WTC11 (cell line): ENCODE results near the gene TMX1. TPM values are rescaled to one million over a fixed set of nuclear protein-coding genes. Genes with fewer than 3 reads are reported as not detected.

Source experiments
- ATAC-seq: fragments of 200-7000 bp; cut with Tn5 transposase; 2 replicates; pipeline ENCODE4 v1.10.0; 2021; ENCODE audit warnings: mild to moderate bottlenecking, moderate library complexity
- CTCF ChIA-PET: fragments of 300-600 bp; sonication (Branson Sonifier 250); formaldehyde crosslinking; loops from one replicate; lab custom pipeline; 2021; ENCODE audit warnings: antibody characterized with exemption; lab: Charles Lee
- POLR2A ChIA-PET: fragments of 350-600 bp; sonication (Branson Sonifier 250); formaldehyde crosslinking; loops from one replicate; lab custom pipeline; 2021; ENCODE audit warnings: antibody characterized with exemption; lab: Charles Lee
- DNase-seq: peaks from one replicate; pipeline ENCODE4 v3.0.0; 2021; ENCODE audit warnings: low spot score
- H3K27ac Mint-ChIP-seq: 2 replicates; pipeline ENCODE4 v1.8.0; 2021; ENCODE audit warnings: mixed read lengths
- H3K27me3 Mint-ChIP-seq: 2 replicates; pipeline ENCODE4 v1.8.0; 2021; ENCODE audit warnings: low read depth, mild to moderate bottlenecking, moderate library complexity, mixed read lengths
- H3K36me3 Mint-ChIP-seq: 2 replicates; pipeline ENCODE4 v1.8.0; 2021; ENCODE audit warnings: mixed read lengths
- H3K4me1 Mint-ChIP-seq: 2 replicates; pipeline ENCODE4 v1.8.0; 2022; ENCODE audit warnings: mixed read lengths
- H3K4me3 Mint-ChIP-seq: 2 replicates; pipeline ENCODE4 v1.8.0; 2021; ENCODE audit warnings: mild to moderate bottlenecking, moderate library complexity, mixed read lengths
- H3K9me3 Mint-ChIP-seq: 2 replicates; pipeline ENCODE4 v1.8.0; 2021; ENCODE audit warnings: mixed read lengths
- ATF2 ChIP-seq: sonication (generic); formaldehyde crosslinking; IDR thresholded peaks from 2 replicates; pipeline ENCODE4 v1.8.1; 2022; ENCODE audit warnings: low read depth, missing genetic modification reagents, borderline replicate concordance
- CREB1 ChIP-seq: sonication (generic); formaldehyde crosslinking; IDR thresholded peaks from 2 replicates; pipeline ENCODE4 v1.8.0; 2023; ENCODE audit warnings: mild to moderate bottlenecking, missing genetic modification reagents
- E2F4 ChIP-seq: sonication (generic); formaldehyde crosslinking; IDR thresholded peaks from 2 replicates; pipeline ENCODE4 v1.8.1; 2022; ENCODE audit warnings: low read depth, mild to moderate bottlenecking, moderate library complexity, missing genetic modification reagents, borderline replicate concordance
- GRHL2 ChIP-seq: fragments of 250-450 bp; sonication (Bioruptor Pico); IDR thresholded peaks from 2 replicates; pipeline ENCODE4 v1.8.0; 2022; ENCODE audit warnings: mild to moderate bottlenecking, moderate library complexity; ENCODE audit not compliant: insufficient replicate concordance, severe bottlenecking
- IRF2 ChIP-seq: sonication (generic); formaldehyde crosslinking; IDR thresholded peaks from 2 replicates; pipeline ENCODE4 v1.8.0; 2022; ENCODE audit warnings: low read depth, missing genetic modification reagents, borderline replicate concordance
- MAX ChIP-seq: sonication (generic); formaldehyde crosslinking; IDR thresholded peaks from 2 replicates; pipeline ENCODE4 v1.8.0; 2022; ENCODE audit warnings: mild to moderate bottlenecking, missing genetic modification reagents
- PREB ChIP-seq: sonication (generic); formaldehyde crosslinking; IDR thresholded peaks from 2 replicates; pipeline ENCODE4 v1.8.1; 2022; ENCODE audit warnings: mild to moderate bottlenecking, missing genetic modification reagents, moderate library complexity, borderline replicate concordance
- PRRX2 ChIP-seq: fragments of 250-450 bp; sonication (Bioruptor Pico); IDR thresholded peaks from 2 replicates; pipeline ENCODE4 v1.8.0; 2021; ENCODE audit warnings: mild to moderate bottlenecking
- RORB ChIP-seq: fragments of 250-450 bp; sonication (Bioruptor Pico); IDR thresholded peaks from 2 replicates; pipeline ENCODE4 v1.9.0; 2021; ENCODE audit warnings: mild to moderate bottlenecking
- SOX15 ChIP-seq: fragments of 250-450 bp; sonication (Bioruptor Pico); IDR thresholded peaks from 2 replicates; pipeline ENCODE4 v1.9.0; 2021; ENCODE audit warnings: mild to moderate bottlenecking
- USF2 ChIP-seq: sonication (generic); formaldehyde crosslinking; IDR thresholded peaks from 2 replicates; pipeline ENCODE4 v1.8.1; 2023; ENCODE audit warnings: mild to moderate bottlenecking, missing genetic modification reagents, moderate library complexity
- ZMAT4 ChIP-seq: fragments of 250-450 bp; sonication (Bioruptor Pico); IDR thresholded peaks from 2 replicates; pipeline ENCODE4 v1.9.0; 2021; ENCODE audit warnings: mild to moderate bottlenecking
- total RNA-seq: library from RNA; stranded (reverse); gene quantifications from 3 replicates; pipeline ENCODE4 v1.2.3, GENCODE V29; 2021
- TF ChIP-seq, protein P1 (sequence below): sonication (generic); formaldehyde crosslinking; IDR thresholded peaks from 2 replicates; pipeline ENCODE4 v1.8.1; 2023; ENCODE audit warnings: mild to moderate bottlenecking, missing genetic modification reagents
- TF ChIP-seq, protein P2 (sequence below): sonication (generic); formaldehyde crosslinking; IDR thresholded peaks from 2 replicates; pipeline ENCODE4 v1.8.0; 2022; ENCODE audit warnings: mild to moderate bottlenecking, missing genetic modification reagents
- TF ChIP-seq, protein P3 (sequence below): fragments of 200-600 bp; IDR thresholded peaks from 2 replicates; pipeline ENCODE4 v1.8.0; 2022; ENCODE audit warnings: antibody characterized with exemption
- TF ChIP-seq, protein P4 (sequence below): fragments of 250-450 bp; sonication (Bioruptor Pico); IDR thresholded peaks from 2 replicates; pipeline ENCODE4 v1.9.0; 2021; ENCODE audit warnings: moderate library complexity, mild to moderate bottlenecking, inconsistent platforms, borderline replicate concordance
- TF ChIP-seq, protein P5 (sequence below): sonication (generic); formaldehyde crosslinking; IDR thresholded peaks from 2 replicates; pipeline ENCODE4 v1.8.0; 2022; ENCODE audit warnings: mild to moderate bottlenecking, missing genetic modification reagents
- TF ChIP-seq, protein P6 (sequence below): sonication (generic); formaldehyde crosslinking; conservative IDR thresholded peaks from 2 replicates; pipeline ENCODE4 v1.8.1; 2022; ENCODE audit warnings: mild to moderate bottlenecking, missing genetic modification reagents

The TMX1 gene
- total RNA-seq, 1 experiment from 2014 or later: 40.9 TPM

GRCh38 chr14:51244591-51244990 is 4.5 kb downstream of the TMX1 start (continued):
- TF ChIP-seq, protein P1, sequence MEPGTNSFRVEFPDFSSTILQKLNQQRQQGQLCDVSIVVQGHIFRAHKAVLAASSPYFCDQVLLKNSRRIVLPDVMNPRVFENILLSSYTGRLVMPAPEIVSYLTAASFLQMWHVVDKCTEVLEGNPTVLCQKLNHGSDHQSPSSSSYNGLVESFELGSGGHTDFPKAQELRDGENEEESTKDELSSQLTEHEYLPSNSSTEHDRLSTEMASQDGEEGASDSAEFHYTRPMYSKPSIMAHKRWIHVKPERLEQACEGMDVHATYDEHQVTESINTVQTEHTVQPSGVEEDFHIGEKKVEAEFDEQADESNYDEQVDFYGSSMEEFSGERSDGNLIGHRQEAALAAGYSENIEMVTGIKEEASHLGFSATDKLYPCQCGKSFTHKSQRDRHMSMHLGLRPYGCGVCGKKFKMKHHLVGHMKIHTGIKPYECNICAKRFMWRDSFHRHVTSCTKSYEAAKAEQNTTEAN: no peak
- TF ChIP-seq ATF2 (CRISPR knock-in tag) (no peak), GRHL2 (CRISPR knock-in tag) (no peak)

GRCh38 chr14:51246032-51246431 is 6.0 kb downstream of the TMX1 start:
- POLR2A ChIA-PET: no interaction called here
- ATAC-seq: peak; percentile 33; the same call in 1 of the 2 replicates
- H3K9me3 Mint-ChIP-seq: no peaks in the 10 kb centered on the region
- DNase-seq: no peak
- H3K4me3 Mint-ChIP-seq: no peak overlapping the region; the same call in 1 of the 2 replicates
- H3K36me3 Mint-ChIP-seq: peaks cover 60% of the 10 kb centered on the region
- peak overlapping the region; percentile 70 for H3K27ac Mint-ChIP-seq
- no peaks in the 10 kb centered on the region for H3K27me3 Mint-ChIP-seq
- peaks cover 50% of the 10 kb centered on the region for H3K4me1 Mint-ChIP-seq
- TF ChIP-seq IRF2 (no peak), SOX15 (no peak), E2F4 (no peak)
- TF ChIP-seq, protein P2, sequence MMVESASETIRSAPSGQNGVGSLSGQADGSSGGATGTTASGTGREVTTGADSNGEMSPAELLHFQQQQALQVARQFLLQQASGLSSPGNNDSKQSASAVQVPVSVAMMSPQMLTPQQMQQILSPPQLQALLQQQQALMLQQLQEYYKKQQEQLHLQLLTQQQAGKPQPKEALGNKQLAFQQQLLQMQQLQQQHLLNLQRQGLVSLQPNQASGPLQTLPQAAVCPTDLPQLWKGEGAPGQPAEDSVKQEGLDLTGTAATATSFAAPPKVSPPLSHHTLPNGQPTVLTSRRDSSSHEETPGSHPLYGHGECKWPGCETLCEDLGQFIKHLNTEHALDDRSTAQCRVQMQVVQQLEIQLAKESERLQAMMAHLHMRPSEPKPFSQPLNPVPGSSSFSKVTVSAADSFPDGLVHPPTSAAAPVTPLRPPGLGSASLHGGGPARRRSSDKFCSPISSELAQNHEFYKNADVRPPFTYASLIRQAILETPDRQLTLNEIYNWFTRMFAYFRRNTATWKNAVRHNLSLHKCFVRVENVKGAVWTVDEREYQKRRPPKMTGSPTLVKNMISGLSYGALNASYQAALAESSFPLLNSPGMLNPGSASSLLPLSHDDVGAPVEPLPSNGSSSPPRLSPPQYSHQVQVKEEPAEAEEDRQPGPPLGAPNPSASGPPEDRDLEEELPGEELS (CRISPR knock-in tag): no peak
- TF ChIP-seq, protein P3, sequence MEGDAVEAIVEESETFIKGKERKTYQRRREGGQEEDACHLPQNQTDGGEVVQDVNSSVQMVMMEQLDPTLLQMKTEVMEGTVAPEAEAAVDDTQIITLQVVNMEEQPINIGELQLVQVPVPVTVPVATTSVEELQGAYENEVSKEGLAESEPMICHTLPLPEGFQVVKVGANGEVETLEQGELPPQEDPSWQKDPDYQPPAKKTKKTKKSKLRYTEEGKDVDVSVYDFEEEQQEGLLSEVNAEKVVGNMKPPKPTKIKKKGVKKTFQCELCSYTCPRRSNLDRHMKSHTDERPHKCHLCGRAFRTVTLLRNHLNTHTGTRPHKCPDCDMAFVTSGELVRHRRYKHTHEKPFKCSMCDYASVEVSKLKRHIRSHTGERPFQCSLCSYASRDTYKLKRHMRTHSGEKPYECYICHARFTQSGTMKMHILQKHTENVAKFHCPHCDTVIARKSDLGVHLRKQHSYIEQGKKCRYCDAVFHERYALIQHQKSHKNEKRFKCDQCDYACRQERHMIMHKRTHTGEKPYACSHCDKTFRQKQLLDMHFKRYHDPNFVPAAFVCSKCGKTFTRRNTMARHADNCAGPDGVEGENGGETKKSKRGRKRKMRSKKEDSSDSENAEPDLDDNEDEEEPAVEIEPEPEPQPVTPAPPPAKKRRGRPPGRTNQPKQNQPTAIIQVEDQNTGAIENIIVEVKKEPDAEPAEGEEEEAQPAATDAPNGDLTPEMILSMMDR: no peak
- CTCF ChIA-PET: no interaction called here

DNA sequence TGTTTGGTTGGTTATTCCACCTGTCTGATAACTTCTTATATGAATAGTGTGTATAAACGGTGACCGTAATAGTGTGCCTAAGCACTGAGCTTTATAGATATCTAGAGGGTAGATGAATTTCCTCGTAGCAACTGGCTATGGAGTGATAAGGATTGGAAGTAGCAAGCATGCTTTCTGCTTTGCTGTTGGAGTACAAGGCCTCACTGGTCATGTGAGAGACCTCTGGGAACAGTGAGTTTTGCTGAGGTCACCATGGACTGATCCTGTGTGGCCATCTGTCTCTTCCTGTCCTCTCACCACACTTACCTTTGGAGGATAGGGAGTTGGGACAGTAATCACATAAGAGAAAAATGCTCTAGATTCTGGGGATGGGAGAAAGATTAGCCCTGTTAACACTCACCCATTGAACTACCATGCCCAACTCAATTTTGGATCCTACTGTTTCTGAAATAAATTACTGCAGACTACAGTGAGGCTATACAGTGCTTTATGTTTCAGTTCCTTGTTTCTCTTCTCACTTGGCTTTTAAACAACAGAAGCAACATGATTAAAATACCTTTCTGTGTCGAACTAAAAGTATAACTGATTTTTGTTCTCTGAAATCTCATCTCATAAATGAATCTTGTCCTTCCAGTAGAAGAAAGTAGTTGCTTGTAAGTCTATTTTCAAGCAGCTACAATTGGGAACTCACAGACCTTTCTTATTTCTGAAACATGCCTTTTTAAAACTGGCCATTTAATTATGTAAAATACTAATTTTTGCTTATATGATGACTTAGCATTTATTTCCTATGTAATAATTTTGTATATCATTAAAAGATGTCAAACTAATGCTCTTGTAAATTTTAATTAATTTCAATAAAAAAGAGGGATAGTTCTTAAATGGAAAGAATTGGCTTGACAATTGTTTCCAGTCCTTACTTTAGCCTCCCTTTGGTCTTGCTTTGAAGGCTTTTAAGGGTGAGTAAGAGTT is 8.3 kb downstream of the TMX1 start:
- Mint-ChIP-seq H3K9me3 (no peaks in the 10 kb centered on the region), H3K4me1 (peaks cover 29% of the 10 kb centered on the region), H3K27me3 (no peaks in the 10 kb centered on the region), H3K36me3 (peaks cover 77% of the 10 kb centered on the region), H3K27ac (no peak overlapping the region), H3K4me3 (no peak overlapping the region)
- ChIA-PET POLR2A (no interaction called here), CTCF (no interaction called here)
- ATAC-seq (no peak), DNase-seq (no peak)
- TF ChIP-seq PREB (CRISPR knock-in tag) (no peak), MAX (CRISPR knock-in tag) (no peak), CREB1 (CRISPR knock-in tag) (no peak), USF2 (no peak), PRRX2 (no peak), ZMAT4 (CRISPR knock-in tag) (no peak), RORB (CRISPR knock-in tag) (no peak)
- TF ChIP-seq, protein P4, sequence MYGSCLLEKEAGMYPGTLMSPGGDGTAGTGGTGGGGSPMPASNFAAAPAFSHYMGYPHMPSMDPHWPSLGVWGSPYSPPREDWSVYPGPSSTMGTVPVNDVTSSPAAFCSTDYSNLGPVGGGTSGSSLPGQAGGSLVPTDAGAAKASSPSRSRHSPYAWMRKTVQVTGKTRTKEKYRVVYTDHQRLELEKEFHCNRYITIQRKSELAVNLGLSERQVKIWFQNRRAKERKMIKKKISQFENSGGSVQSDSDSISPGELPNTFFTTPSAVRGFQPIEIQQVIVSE: no peak
- TF ChIP-seq, protein P5, sequence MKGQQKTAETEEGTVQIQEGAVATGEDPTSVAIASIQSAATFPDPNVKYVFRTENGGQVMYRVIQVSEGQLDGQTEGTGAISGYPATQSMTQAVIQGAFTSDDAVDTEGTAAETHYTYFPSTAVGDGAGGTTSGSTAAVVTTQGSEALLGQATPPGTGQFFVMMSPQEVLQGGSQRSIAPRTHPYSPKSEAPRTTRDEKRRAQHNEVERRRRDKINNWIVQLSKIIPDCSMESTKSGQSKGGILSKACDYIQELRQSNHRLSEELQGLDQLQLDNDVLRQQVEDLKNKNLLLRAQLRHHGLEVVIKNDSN: no peak
- TF ChIP-seq, protein P6, sequence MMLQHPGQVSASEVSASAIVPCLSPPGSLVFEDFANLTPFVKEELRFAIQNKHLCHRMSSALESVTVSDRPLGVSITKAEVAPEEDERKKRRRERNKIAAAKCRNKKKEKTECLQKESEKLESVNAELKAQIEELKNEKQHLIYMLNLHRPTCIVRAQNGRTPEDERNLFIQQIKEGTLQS (CRISPR knock-in tag): no peak
